Measurements from ENCODE around the gene SH3BP2.

DNA sequence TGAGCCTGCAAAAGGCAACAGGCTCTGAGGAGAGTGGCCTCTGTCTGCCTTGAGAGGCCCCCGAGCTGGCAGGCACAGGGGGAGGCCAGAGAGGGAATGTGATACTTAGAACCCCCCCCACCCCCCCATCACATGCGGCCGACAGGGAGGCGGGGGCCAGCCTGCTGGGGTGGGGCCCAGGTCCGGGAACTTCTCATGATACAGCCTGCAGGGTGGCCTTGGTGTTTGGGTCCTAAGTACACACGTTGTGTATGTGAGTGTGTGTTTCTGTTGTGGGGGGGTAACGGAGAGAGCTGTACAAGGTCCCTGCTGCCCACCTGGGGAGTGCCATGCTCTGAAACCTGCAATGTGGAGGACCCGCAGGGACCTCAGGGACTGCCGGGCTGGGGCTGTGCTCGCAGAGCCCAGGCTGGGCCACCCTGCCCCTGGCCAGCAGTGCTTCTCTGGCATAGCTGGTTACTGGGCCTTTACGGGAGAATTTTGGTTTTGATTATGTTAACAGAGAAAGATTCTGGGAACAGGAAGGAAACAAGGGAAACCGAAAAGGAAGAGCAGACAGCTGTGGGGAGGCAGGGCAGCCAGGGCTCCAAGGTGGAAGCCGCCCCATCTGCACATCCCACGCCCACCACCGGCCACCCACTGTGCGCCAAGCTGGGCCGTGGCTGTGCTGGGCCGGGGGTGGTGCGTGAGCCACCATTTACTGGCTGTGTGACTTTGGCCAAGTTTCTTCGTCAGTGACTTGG lies 19.9 kb downstream of the SH3BP2 start:
- TF ChIP-seq, protein P1, sequence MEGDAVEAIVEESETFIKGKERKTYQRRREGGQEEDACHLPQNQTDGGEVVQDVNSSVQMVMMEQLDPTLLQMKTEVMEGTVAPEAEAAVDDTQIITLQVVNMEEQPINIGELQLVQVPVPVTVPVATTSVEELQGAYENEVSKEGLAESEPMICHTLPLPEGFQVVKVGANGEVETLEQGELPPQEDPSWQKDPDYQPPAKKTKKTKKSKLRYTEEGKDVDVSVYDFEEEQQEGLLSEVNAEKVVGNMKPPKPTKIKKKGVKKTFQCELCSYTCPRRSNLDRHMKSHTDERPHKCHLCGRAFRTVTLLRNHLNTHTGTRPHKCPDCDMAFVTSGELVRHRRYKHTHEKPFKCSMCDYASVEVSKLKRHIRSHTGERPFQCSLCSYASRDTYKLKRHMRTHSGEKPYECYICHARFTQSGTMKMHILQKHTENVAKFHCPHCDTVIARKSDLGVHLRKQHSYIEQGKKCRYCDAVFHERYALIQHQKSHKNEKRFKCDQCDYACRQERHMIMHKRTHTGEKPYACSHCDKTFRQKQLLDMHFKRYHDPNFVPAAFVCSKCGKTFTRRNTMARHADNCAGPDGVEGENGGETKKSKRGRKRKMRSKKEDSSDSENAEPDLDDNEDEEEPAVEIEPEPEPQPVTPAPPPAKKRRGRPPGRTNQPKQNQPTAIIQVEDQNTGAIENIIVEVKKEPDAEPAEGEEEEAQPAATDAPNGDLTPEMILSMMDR (conservative IDR thresholded peaks at IDR 0.05; ENCODE audit: low read length), result no peak
- TF ChIP-seq EZH2phosphoT487 (IDR thresholded peaks at IDR 0.05; ENCODE audit: borderline replicate concordance), result no peak
